GM12878 (cell line): ENCODE data around the gene CCRL2. TPM values are rescaled to one million over a fixed set of nuclear protein-coding genes. Genes with fewer than 3 reads are reported as not detected.
A peak's percentile ranks its signal among the peaks of the same experiment; 100 is the strongest.

Experiments used
- ATF7 ChIP-seq: fragments of 450-650 bp; IDR thresholded peaks from 2 replicates; pipeline ENCODE4 v1.6.1; 2016; ENCODE audit warnings: low read depth, mild to moderate bottlenecking
- BMI1 ChIP-seq: fragments of 450-650 bp; IDR thresholded peaks from 2 replicates; pipeline ENCODE4 v1.6.1; 2016; ENCODE audit warnings: mild to moderate bottlenecking, moderate library complexity, borderline replicate concordance
- CBFB ChIP-seq: IDR thresholded peaks from 2 replicates; pipeline ENCODE4 v1.6.1; 2016; ENCODE audit warnings: antibody characterized with exemption, low read depth
- CHD1 ChIP-seq: IDR thresholded peaks from 2 replicates; pipeline ENCODE4 v1.6.1; 2012; ENCODE audit warnings: low read depth, low read length, improper control_type of control experiment
- CHD2 ChIP-seq: IDR thresholded peaks from 2 replicates; pipeline ENCODE4 v1.6.1; 2011; ENCODE audit warnings: low read depth, low read length, improper control_type of control experiment, borderline replicate concordance
- E2F4 ChIP-seq: IDR thresholded peaks from 2 replicates; pipeline ENCODE4 v1.6.1; 2012; ENCODE audit warnings: low read depth, low read length, improper control_type of control experiment
- EP300 ChIP-seq, 2 experiments: fragments of 150-350 bp in 1 of 2; IDR thresholded peaks; 2 replicates each; pipeline ENCODE4 v1.6.1; 2011 to 2012; ENCODE audit warnings: low read depth in 2 of 2, low read length in 2 of 2, borderline replicate concordance in 1 of 2, improper control_type of control experiment in 1 of 2, inconsistent platforms in 1 of 2; ENCODE audit not compliant: control insufficient read depth in 1 of 2
- IKZF2 ChIP-seq, 2 experiments: fragments of 450-650 bp; IDR thresholded peaks; 2 replicates each; pipeline ENCODE4 v1.6.1; 2017; ENCODE audit warnings: mild to moderate bottlenecking in 2 of 2, moderate library complexity in 2 of 2
- LARP7 ChIP-seq: fragments of 450-650 bp; IDR thresholded peaks from 2 replicates; pipeline ENCODE4 v1.6.1; 2017; ENCODE audit warnings: mild to moderate bottlenecking
- MTA3 ChIP-seq: IDR thresholded peaks from 2 replicates; pipeline ENCODE4 v1.6.1; 2012; ENCODE audit warnings: low read length, inconsistent platforms, borderline replicate concordance
- NFYB ChIP-seq: IDR thresholded peaks from 2 replicates; pipeline ENCODE4 v1.6.1; 2011; ENCODE audit warnings: low read depth, mild to moderate bottlenecking, low read length, improper control_type of control experiment, moderate library complexity; ENCODE audit not compliant: insufficient read depth
- PAX5 ChIP-seq: IDR thresholded peaks from 2 replicates; pipeline ENCODE4 v1.6.1; 2011; ENCODE audit warnings: low read depth, low read length, borderline replicate concordance
- POLR2A ChIP-seq: IDR thresholded peaks from 2 replicates; pipeline ENCODE4 v1.6.1; 2011; ENCODE audit warnings: low read depth, mild to moderate bottlenecking, low read length
- RB1 ChIP-seq: fragments of 450-650 bp; formaldehyde crosslinking; IDR thresholded peaks from 2 replicates; pipeline ENCODE4 v1.6.1; 2017; ENCODE audit warnings: mild to moderate bottlenecking, borderline replicate concordance
- RELA ChIP-seq: fragments of 450-650 bp; IDR thresholded peaks from 2 replicates; pipeline ENCODE4 v1.8.0; 2014; ENCODE audit warnings: borderline replicate concordance; ENCODE audit not compliant: partially characterized antibody
- RFX5 ChIP-seq: IDR thresholded peaks from 2 replicates; pipeline ENCODE4 v1.6.1; 2011; ENCODE audit warnings: low read depth, low read length, improper control_type of control experiment
- SUPT20H ChIP-seq: IDR thresholded peaks from 2 replicates; pipeline ENCODE4 v1.6.1; 2011; ENCODE audit warnings: low read depth, mild to moderate bottlenecking, low read length, moderate library complexity, borderline replicate concordance; ENCODE audit not compliant: control insufficient read depth
- TBL1XR1 ChIP-seq: IDR thresholded peaks from 2 replicates; pipeline ENCODE4 v1.6.1; 2012; ENCODE audit warnings: low read depth, low read length, improper control_type of control experiment
- USF2 ChIP-seq: IDR thresholded peaks from 2 replicates; pipeline ENCODE4 v1.6.1; 2011; ENCODE audit warnings: low read depth, low read length, improper control_type of control experiment, borderline replicate concordance
- ZBED1 ChIP-seq: IDR thresholded peaks from 2 replicates; pipeline ENCODE4 v1.6.1; 2016; ENCODE audit warnings: borderline replicate concordance
- ZNF207 ChIP-seq: fragments of 450-650 bp; IDR thresholded peaks from 2 replicates; pipeline ENCODE4 v1.6.1; 2014; ENCODE audit warnings: antibody characterized with exemption, mild to moderate bottlenecking, borderline replicate concordance
- ZNF384 ChIP-seq: IDR thresholded peaks from 2 replicates; pipeline ENCODE4 v1.6.1; 2012; ENCODE audit warnings: low read depth, mild to moderate bottlenecking, low read length, improper control_type of control experiment, borderline replicate concordance
- ZZZ3 ChIP-seq: IDR thresholded peaks from 2 replicates; pipeline ENCODE4 v1.6.1; 2011; ENCODE audit warnings: low read depth; ENCODE audit not compliant: control insufficient read depth, insufficient read length
- polyA plus RNA-seq, 11 experiments: library from polyadenylated mRNA; depleted of rRNA in 4 of 11; unstranded in 6 of 11; stranded (reverse) in 5 of 11; fragments of >200 nt; fragmentation: Nextera tagmentation in 4 of 11; fragmentation: Illumina TruSeq in 1 of 11; extraction: Ambion mirVana in 4 of 11; extraction: Trizol in 1 of 11; gene quantifications; 1 replicate in 1 of 11; 2 replicates in 10 of 11; pipeline versions ENCODE4 v1.2.1 to v1.2.3, GENCODE V29; 2011 to 2016; ENCODE audit warnings: inconsistent platforms in 2 of 11, missing spikeins in 2 of 11, low read depth in 1 of 11
- total RNA-seq, 4 experiments: library from RNA; depleted of rRNA in 3 of 4; stranded (reverse); fragments of >200 nt in 3 of 4; fragmentation: Illumina TruSeq in 1 of 4; extraction: Trizol in 1 of 4; gene quantifications; 2 replicates each; pipeline versions ENCODE4 v1.2.1 to v1.2.3, GENCODE V29; 2013 to 2021
- TF ChIP-seq, protein P1 (sequence below): fragments of 450-650 bp; conservative IDR thresholded peaks from 2 replicates; pipeline ENCODE4 v1.6.1; 2017; ENCODE audit warnings: mild to moderate bottlenecking, moderate library complexity
- TF ChIP-seq, protein P2 (sequence below): fragments of 450-650 bp; IDR thresholded peaks from 2 replicates; pipeline ENCODE4 v1.6.1; 2016; ENCODE audit warnings: mild to moderate bottlenecking, moderate library complexity, borderline replicate concordance

Gene CCRL2
- total and polyA plus RNA-seq, 10 of the 15 experiments (the other 5 are each of a cell fraction or from before 2014, with no cell fraction given) = 0.04 to 2.5 (median 1.8) TPM

DNA sequence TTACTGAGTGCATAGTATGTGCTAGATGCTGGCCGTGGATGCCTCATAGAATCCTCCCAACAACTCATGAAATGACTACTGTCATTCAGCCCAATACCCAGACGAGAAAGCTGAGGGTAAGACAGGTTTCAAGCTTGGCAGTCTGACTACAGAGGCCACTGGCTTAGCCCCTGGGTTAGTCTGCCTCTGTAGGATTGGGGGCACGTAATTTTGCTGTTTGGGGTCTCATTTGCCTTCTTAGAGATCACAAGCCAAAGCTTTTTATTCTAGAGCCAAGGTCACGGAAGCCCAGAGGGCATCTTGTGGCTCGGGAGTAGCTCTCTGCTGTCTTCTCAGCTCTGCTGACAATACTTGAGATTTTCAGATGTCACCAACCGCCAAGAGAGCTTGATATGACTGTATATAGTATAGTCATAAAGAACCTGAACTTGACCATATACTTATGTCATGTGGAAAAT lies 37.4 kb upstream of the CCRL2 start (continued):
- TF ChIP-seq RELA (no peak), IKZF2 (IDR thresholded peaks at IDR 0.05) (peak; percentile 59 to 67; a peak in 3 of 4 replicates), USF2 (no peak), CHD2 (no peak), ZNF384 (no peak), BMI1 (no peak), ZBED1 (0 out of 2 replicates have a peak, but pooled peaks have one; percentile 42), RB1 (no peak), ZZZ3 (no peak), CBFB (peak; percentile 60; the same call in 1 of the 2 replicates), LARP7 (no peak), EP300 (IDR thresholded peaks at IDR 0.05; ENCODE audit: borderline replicate concordance in 1 of 2, control insufficient read depth in 1 of 2, low read depth in 2 of 2, low read length in 2 of 2) (peak; percentile 22 to 27; a peak in 1 of 4 replicates), POLR2A (no peak), ZNF207 (no peak), NFYB (no peak), E2F4 (no peak), PAX5 (peak; percentile 44; the same call in 1 of the 2 replicates), CHD1 (no peak), RFX5 (no peak), MTA3 (peak; percentile 76; the same call in 1 of the 2 replicates), SUPT20H (no peak), ATF7 (peak; percentile 74), TBL1XR1 (no peak)
- TF ChIP-seq, protein P1, sequence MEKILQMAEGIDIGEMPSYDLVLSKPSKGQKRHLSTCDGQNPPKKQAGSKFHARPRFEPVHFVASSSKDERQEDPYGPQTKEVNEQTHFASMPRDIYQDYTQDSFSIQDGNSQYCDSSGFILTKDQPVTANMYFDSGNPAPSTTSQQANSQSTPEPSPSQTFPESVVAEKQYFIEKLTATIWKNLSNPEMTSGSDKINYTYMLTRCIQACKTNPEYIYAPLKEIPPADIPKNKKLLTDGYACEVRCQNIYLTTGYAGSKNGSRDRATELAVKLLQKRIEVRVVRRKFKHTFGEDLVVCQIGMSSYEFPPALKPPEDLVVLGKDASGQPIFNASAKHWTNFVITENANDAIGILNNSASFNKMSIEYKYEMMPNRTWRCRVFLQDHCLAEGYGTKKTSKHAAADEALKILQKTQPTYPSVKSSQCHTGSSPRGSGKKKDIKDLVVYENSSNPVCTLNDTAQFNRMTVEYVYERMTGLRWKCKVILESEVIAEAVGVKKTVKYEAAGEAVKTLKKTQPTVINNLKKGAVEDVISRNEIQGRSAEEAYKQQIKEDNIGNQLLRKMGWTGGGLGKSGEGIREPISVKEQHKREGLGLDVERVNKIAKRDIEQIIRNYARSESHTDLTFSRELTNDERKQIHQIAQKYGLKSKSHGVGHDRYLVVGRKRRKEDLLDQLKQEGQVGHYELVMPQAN = no peak
- TF ChIP-seq, protein P2, sequence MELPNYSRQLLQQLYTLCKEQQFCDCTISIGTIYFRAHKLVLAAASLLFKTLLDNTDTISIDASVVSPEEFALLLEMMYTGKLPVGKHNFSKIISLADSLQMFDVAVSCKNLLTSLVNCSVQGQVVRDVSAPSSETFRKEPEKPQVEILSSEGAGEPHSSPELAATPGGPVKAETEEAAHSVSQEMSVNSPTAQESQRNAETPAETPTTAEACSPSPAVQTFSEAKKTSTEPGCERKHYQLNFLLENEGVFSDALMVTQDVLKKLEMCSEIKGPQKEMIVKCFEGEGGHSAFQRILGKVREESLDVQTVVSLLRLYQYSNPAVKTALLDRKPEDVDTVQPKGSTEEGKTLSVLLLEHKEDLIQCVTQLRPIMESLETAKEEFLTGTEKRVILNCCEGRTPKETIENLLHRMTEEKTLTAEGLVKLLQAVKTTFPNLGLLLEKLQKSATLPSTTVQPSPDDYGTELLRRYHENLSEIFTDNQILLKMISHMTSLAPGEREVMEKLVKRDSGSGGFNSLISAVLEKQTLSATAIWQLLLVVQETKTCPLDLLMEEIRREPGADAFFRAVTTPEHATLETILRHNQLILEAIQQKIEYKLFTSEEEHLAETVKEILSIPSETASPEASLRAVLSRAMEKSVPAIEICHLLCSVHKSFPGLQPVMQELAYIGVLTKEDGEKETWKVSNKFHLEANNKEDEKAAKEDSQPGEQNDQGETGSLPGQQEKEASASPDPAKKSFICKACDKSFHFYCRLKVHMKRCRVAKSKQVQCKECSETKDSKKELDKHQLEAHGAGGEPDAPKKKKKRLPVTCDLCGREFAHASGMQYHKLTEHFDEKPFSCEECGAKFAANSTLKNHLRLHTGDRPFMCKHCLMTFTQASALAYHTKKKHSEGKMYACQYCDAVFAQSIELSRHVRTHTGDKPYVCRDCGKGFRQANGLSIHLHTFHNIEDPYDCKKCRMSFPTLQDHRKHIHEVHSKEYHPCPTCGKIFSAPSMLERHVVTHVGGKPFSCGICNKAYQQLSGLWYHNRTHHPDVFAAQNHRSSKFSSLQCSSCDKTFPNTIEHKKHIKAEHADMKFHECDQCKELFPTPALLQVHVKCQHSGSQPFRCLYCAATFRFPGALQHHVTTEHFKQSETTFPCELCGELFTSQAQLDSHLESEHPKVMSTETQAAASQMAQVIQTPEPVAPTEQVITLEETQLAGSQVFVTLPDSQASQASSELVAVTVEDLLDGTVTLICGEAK = no peak
